NOMO-1 treated with dmso at 0.1 percent for 144 hours (cell line): ENCODE results near the gene HMMR.

Experiments used
- DNase-seq: peaks from one replicate; lab custom pipeline; 2025; ENCODE audit not compliant: unreplicated experiment; lab: John Stamatoyannopoulos, UW

The HMMR gene

GRCh38 chr5:163458778-163459385, 1.6 kb upstream of the HMMR start:
- no peak for DNase-seq

GRCh38 chr5:163459462-163459818, 992 bp upstream of the HMMR start:
- no peak for DNase-seq

DNA sequence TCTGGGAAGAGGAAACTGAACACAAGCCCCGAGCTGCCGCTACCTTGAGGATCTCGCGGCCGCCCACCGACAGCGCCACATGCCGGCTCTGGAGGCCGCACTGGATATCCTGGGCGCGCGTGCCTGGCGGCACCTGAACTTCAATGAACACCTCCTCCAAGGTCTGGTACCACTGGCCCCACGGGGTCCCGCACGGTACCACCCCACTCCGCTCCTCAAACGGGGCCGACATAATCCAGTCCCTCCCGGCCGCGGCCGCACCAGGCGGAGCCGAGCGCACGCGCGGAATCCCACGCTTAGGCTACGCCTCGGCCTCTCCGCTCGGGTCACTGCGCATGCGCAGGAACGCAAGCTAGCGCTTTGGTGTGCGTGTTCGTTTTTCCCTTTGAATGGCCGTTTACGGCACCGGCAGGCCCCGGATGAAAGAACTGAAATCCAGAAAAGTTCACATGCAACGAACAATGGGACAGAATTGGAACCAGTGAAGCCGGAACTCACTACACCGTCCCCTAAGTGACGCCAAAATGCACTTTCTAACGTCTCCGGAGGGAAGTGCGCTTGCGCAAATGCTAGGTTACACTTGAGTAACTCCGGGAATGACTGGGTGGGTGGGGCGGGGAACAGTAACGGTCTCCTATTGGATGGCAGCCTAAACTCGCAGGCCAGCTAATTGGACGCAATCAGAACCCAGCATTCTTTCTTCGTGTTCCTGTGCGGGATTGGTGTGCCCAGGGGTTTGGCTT, 442 bp upstream of the HMMR start, which contains the start of gene NUDCD2:
Gene NUDCD2 (minus strand): TSS at position 284 of the 743 bp plus-strand sequence. CDS start 52 bp downstream, at position 232.
- DNase-seq, result peak; percentile 97

- DNase-seq, result no peak
These were observed 2.6 kb downstream of the HMMR start for GRCh38 chr5:163463063-163463435.

GRCh38 chr5:163467682-163468081, 7.2 kb downstream of the HMMR start:
- no peak for DNase-seq

- no peak for DNase-seq
These were observed 13.3 kb downstream of the HMMR start for GRCh38 chr5:163473635-163474243.

DNA sequence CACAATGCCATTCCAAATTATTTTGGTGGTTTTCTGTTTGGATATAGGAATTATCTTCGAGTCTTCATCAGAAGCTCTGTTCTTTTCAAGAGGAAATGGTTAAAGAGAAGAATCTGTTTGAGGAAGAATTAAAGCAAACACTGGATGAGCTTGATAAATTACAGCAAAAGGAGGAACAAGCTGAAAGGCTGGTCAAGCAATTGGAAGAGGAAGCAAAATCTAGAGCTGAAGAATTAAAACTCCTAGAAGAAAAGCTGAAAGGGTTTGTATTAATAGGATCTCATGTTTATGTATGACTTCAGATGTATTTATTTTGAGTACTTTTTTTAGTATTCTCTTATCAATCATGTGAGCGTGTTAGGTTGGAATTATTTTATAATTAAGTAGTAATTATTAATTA, 15.0 kb downstream of the HMMR start:
- DNase-seq, result peak; percentile 9

DNA sequence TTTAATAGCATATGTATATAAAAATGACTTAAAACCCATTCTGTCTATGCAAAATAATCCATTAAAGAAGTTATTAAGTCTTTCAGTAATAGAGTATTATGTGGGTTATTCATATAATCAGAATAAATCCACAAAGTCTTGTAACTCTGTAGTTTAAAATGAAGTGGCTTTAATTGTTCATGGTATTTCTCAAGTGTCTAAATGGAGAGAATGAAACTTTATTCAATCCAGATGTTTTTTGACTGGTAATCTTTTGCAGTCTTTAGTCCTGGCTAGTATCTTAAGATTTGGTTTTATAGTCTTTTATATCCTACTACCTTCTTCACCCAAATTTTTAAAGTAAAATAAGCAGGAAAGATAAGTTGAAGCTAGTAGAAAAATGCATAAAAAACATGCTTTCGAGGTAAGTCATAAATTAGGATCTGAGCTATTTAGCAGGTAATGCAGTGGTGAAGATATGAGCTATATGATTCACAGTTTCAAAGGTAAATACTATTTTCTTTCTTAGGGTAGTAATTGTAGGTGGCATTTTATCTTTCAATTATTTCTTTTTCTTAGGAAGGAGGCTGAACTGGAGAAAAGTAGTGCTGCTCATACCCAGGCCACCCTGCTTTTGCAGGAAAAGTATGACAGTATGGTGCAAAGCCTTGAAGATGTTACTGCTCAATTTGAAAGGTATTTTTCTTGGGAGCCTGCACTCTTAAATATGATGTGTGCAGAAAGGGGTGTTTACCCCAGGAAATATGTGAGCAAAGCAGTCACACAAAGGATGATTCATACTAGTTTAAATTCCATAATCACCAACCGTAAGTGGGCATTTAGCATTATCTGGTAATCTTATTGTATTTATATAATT, 17.9 kb downstream of the HMMR start:
- no peak for DNase-seq

- DNase-seq, result no peak
These were observed 18.5 kb downstream of the HMMR start for GRCh38 chr5:163478982-163479271.

DNA sequence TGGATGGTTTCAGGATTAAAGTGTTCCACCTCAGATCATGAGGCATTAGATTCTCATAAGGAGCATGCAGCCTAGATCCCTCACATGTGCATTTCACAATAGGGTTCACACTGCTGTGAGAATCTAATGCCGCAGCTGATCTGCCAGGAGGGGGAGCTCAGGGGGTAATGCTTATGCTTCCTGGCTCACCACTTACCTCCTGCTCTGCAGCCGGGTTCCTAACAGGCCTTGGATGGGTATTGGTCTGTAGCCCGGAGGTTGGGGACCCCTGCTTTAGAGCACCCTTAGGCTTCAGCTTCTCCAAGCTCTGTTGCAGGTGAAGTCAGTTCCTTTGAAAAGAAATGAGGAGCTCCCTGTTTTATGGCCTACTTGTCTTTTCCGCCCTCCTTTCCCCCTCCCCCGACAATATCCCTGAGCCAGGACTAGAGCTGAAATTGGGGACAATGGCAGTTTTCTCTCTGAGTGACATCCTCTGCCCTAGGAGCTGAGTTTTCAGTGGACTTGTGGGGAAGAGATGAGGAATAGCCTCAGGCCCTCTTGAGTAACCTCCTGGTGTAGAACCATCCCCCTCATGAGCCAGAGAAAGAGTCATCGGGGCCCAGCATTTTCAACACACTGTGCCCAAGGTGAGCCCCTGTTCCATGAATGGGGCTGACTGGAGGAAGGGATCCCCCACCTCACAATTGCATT, 28.8 kb downstream of the HMMR start:
- DNase-seq, result no peak

GRCh38 chr5:163489745-163490075, 29.3 kb downstream of the HMMR start:
- DNase-seq, result no peak

- DNase-seq, result no peak
These were observed 35.9 kb downstream of the HMMR start for GRCh38 chr5:163496286-163496685.

- no peak for DNase-seq
These were observed 36.9 kb downstream of the HMMR start for GRCh38 chr5:163497315-163497714.

DNA sequence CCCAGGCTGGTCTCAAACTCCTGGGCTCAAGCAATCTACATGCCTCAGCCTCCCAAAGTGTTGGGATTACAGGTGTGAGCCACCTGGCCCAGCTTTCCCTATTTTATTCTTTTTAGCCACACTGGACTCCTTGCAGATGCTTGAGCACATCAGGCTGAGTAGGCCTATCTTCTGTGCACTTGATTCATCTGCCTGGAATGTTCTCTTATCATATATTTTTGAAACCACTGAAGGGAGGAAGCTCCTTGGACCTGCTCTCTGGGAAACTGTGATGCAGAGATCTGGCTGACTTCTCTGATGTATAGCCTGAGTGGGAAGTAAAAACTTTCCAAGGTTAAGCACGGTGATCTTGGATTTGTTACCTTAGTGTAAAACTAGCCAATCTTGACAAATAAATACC, 38.5 kb downstream of the HMMR start:
- DNase-seq, result no peak

DNA sequence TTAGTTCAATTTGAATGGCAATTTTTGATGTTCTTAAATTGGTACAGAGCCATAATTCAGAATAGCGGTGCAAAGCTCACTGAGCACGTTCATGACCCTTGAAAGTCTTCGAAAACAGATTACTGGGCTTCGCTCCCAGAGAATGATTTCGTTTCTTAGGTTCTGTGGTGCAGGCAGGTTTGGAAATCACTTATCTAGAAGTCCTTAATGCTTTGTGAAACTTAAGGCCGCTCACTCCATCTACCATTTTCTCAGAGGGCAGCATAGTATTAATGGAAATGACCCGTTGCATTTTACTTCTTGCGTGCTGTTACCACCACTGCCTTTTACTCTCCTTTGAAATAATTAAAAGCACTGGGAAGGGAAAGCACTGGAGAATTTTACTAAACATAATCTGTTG, 42.1 kb downstream of the HMMR start:
- DNase-seq, result no peak

DNA sequence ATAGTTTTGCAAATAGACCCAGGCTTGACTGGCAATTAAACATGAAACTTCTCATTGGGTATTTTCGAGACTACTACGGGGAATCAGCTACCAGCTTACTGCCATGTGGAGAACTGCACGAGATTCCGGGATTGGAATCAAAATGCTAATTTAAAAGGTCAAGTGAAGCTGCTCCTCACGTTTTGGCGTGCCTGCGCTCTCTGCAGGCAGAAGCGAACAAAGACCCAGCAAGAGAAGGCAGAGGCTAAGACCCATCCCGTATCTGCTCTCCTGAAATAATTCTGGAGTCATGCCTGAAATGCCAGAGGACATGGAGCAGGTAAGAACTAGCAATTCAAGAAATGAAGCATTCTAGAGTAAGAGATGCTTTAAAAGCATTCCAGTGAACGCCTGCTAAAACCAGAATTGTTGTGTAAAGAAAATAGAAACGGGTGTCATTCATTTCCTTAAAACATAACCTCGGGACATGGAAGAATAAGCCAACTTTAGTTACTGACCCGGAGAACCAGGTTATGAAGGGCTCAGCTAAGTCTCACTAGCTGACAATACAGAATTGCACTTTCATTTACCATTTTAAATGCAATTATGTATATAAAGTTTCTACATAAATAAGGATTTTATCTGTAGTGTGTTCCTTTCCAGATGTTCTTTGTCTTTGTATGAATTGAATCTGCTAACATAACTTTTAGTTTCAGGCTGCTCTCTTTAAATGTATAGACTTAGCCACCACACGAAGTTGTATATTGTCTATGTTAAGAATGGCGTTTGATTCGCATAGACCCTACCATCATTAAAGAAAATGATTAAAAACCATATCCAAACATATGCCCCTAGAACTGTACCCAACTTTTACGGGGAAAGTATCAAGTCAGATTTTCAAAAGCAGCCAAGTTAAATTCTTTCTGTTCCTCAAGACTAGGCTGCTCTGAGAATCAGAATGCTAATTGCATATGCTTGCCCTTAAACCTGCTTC, 43.0 kb downstream of the HMMR start:
- peak; percentile 36 for DNase-seq

DNA sequence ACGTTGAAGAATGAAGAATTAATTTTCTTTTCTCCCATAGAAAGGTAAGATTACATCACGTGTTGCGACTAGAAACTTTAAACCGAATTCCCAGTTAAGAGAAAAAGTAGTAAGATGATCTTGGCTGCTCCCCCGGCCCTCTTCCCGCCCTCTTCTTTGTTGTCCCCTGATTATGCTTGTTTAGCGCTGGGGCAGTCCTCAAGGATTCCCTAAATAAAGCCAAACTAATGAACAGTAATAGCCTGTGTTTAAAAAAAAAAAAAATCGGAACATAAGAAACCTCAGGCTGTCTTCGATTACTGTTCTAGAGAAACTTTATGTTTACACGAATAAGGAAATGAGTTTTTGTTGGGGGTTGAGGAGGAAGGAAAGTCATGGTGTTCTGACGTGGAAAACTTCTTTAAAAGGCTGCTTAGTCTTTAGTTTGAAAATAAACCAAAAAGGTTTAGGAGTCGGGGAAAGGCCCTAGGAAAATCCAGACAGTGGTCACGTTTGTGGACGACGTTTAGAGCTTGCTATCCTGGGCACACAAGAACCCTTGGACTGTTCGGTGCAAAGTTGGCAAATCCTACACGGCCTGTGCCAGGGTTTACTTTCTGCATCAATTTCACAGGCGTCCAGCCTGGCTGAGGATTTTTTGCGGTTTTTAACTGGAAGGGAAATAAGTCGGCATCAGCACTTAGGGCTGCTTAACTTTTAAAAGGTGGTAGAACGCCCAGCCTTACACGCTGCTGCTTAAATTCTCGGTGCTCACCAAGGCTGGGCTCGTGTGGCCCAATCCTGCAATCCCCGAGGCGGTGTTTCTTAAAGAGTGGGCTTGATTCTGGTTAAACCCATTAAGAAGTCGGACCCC, 43.9 kb downstream of the HMMR start:
- peak; percentile 35 for DNase-seq

GRCh38 chr5:163505049-163505367, 44.6 kb downstream of the HMMR start:
- DNase-seq, result no peak

DNA sequence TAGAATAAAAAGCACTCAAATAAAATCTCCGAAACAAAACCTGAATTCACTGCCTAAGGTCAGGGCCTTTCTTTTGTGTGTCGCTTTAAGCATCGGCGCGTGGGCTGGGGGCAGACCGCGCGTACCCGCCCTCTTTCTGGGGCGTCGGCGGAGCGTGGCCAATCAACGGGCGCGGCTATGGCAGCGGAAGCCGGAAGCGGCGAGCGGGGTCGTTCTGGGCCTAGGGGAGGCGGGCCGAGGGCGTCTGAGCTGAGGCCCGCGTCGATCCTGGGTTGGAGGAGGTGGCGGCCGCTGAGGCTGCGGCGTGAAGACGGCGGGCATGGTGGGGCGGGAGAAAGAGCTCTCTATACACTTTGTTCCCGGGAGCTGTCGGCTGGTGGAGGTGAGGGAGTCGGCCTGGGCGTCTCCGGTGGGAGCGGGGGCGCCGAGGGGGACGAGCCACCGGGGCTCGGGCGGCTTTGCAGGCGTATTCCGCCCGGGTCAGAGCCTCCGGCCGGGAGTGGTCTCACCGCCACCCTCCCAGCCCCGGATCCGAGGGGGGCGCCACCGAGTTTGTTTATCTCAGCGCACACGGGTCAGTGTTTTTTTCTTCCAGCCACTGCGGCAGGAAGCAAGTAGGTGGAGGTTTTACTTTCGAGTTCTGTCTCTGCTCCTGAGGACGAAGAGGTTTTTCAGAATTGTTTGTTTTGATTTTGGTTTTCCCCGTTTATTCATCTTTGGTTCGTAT, 45.1 kb downstream of the HMMR start, which contains the start of gene MAT2B:
Gene MAT2B (plus strand): TSS at position 252 of the 727 bp plus-strand sequence. CDS start 68 bp downstream, at position 320.
- DNase-seq, result peak; percentile 98
